ENCODE data around the gene CERS6. TPM values are rescaled to one million over a fixed set of nuclear protein-coding genes. Genes with fewer than 3 reads are reported as not detected.
A peak's percentile ranks its signal among the peaks of the same experiment; 100 is the strongest.

The CERS6 gene
- total RNA-seq, 1 donor: 23.9 TPM

DNA sequence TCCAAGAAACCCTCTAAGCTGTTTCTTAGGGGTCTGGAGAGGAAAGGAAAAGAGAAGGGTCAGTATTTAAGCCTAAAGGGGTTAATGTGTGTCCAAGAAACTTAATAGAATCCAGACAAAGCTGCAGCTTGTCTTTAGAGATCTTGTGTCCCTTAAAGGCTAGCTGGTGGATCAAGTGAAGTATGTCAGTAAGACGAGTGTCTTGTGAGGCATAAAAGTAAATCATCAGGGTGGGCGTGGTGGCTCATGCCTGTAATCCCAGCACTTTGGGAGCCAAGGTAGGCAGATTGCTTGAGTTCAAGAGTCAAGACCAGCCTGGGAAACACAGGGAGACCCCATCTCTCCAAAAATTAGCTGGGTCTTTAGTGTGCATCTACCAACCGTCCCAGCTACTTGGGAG lies 47.8 kb downstream of the CERS6 start:
- H3K27ac ChIP-seq (ENCODE audit: low read depth, low read length): no peak overlapping the region
- H4K20me1 ChIP-seq (ENCODE audit: insufficient read depth, low read length): no peaks in the 10 kb centered on the region
- no peak overlapping the region for H3K4me3 ChIP-seq (ENCODE audit: insufficient read depth, low read length)
- H3K4me2 ChIP-seq (ENCODE audit: insufficient read depth, low read length): no peak overlapping the region
- H3K9me3 ChIP-seq (ENCODE audit: low read depth, low read length): no peaks in the 10 kb centered on the region
- no peaks in the 10 kb centered on the region for H3K27me3 ChIP-seq (ENCODE audit: insufficient read depth, low read length)
- no peaks in the 10 kb centered on the region for H3K4me1 ChIP-seq (ENCODE audit: insufficient read depth, low read length)
- no peak for DNase-seq (ENCODE audit: insufficient read length, low spot score, missing footprints)
- TF ChIP-seq, protein P1, sequence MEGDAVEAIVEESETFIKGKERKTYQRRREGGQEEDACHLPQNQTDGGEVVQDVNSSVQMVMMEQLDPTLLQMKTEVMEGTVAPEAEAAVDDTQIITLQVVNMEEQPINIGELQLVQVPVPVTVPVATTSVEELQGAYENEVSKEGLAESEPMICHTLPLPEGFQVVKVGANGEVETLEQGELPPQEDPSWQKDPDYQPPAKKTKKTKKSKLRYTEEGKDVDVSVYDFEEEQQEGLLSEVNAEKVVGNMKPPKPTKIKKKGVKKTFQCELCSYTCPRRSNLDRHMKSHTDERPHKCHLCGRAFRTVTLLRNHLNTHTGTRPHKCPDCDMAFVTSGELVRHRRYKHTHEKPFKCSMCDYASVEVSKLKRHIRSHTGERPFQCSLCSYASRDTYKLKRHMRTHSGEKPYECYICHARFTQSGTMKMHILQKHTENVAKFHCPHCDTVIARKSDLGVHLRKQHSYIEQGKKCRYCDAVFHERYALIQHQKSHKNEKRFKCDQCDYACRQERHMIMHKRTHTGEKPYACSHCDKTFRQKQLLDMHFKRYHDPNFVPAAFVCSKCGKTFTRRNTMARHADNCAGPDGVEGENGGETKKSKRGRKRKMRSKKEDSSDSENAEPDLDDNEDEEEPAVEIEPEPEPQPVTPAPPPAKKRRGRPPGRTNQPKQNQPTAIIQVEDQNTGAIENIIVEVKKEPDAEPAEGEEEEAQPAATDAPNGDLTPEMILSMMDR (IDR thresholded peaks at IDR 0.05; ENCODE audit: extremely low read depth, low read depth, low read length): no peak
- H3K79me2 ChIP-seq (ENCODE audit: insufficient read depth, low read length): peaks cover 11% of the 10 kb centered on the region
- no peaks in the 10 kb centered on the region for H3K36me3 ChIP-seq (ENCODE audit: insufficient read depth, low read length)
- H2AFZ ChIP-seq (ENCODE audit: low read length): no peak overlapping the region

DNA sequence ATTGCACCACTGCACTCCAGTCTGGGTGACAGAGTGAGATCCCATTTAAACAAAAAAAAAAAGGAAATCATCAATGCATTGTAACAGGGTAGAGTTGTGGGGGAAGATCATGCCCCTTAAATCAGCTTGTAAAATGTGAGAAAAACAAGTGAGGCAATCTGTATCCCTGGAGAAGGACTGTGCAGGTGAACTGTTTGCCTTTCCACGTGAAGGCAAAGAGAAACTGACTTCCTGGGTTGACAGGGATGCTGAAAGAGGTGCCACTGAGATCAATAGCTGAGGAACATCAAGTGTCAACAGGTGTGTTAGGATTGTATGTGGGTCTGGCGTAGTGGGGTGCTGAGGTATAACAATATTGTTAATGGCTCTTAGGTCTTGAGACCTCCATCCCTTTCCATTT lies 48.3 kb downstream of the CERS6 start:
- H3K36me3 ChIP-seq (ENCODE audit: insufficient read depth, low read length): no peaks in the 10 kb centered on the region
- TF ChIP-seq, protein P1 (IDR thresholded peaks at IDR 0.05; ENCODE audit: extremely low read depth, low read depth, low read length): no peak
- H3K27me3 ChIP-seq (ENCODE audit: insufficient read depth, low read length): no peaks in the 10 kb centered on the region
- DNase-seq (ENCODE audit: insufficient read length, low spot score, missing footprints): no peak
- H3K4me3 ChIP-seq (ENCODE audit: insufficient read depth, low read length): no peak overlapping the region
- no peaks in the 10 kb centered on the region for H3K9me3 ChIP-seq (ENCODE audit: low read depth, low read length)
- no peaks in the 10 kb centered on the region for H4K20me1 ChIP-seq (ENCODE audit: insufficient read depth, low read length)
- H3K27ac ChIP-seq (ENCODE audit: low read depth, low read length): no peak overlapping the region
- H3K4me2 ChIP-seq (ENCODE audit: insufficient read depth, low read length): no peak overlapping the region
- no peaks in the 10 kb centered on the region for H3K4me1 ChIP-seq (ENCODE audit: insufficient read depth, low read length)
- H2AFZ ChIP-seq (ENCODE audit: low read length): no peak overlapping the region
- peaks cover 10% of the 10 kb centered on the region for H3K79me2 ChIP-seq (ENCODE audit: insufficient read depth, low read length)

DNA sequence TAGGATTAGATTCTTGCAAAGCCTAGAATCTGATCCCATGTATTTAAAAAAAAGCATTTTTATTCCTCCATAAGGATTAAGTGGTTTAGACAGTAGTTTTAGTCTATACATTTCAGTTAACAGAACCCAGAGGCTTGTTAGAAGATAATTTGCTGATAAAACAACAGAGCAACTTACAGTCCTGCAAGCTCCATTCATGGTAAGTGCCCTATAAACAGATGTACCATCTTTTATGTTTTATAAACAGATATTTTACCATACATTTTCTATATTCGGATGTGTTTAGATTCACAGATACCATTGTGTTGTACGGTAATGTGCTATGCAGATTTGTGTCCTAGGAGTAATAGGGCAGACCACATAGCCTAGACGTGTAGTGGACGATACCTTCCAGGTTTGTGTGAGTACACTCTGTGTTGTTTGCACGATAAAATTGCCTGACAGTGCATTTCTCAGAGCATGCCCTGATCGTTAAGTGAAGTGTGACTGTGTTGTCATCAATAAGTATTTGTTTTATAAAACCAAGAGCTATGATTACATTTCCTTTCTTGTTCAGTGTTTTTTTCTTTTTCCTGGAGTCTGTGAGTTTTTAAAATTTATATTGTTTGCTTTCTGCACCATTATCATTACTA lies 54.2 kb downstream of the CERS6 start:
- no peak overlapping the region for H3K4me2 ChIP-seq (ENCODE audit: insufficient read depth, low read length)
- H3K9me3 ChIP-seq (ENCODE audit: low read depth, low read length): no peaks in the 10 kb centered on the region
- H3K79me2 ChIP-seq (ENCODE audit: insufficient read depth, low read length): peaks cover 13% of the 10 kb centered on the region
- H3K4me3 ChIP-seq (ENCODE audit: insufficient read depth, low read length): no peak overlapping the region
- H2AFZ ChIP-seq (ENCODE audit: low read length): no peak overlapping the region
- TF ChIP-seq, protein P1 (IDR thresholded peaks at IDR 0.05; ENCODE audit: extremely low read depth, low read depth, low read length): no peak
- no peak overlapping the region for H3K27ac ChIP-seq (ENCODE audit: low read depth, low read length)
- DNase-seq (ENCODE audit: insufficient read length, low spot score, missing footprints): no peak
- peaks cover 11% of the 10 kb centered on the region for H3K4me1 ChIP-seq (ENCODE audit: insufficient read depth, low read length)
- no peaks in the 10 kb centered on the region for H3K27me3 ChIP-seq (ENCODE audit: insufficient read depth, low read length)
- no peaks in the 10 kb centered on the region for H4K20me1 ChIP-seq (ENCODE audit: insufficient read depth, low read length)
- no peaks in the 10 kb centered on the region for H3K36me3 ChIP-seq (ENCODE audit: insufficient read depth, low read length)

DNA sequence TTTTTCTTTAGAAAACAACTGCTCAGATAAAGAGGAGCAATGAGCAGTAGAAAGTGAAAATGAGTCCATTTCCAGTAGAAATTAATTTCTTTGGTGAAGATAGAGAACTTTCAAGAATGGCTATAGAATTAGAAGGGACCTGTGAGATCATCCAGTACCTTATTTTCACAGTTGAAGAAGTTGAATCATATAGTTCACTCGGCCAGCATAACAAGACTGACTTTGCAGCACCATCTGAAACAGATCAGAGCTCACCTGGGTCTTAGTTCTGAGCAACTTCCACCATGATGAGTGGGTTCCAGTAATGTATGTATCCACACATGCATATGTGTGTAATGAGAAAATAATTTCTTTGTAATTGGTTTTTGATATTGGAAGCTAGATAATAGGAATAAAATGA lies 58.6 kb downstream of the CERS6 start:
- Histone ChIP-seq H3K79me2 (ENCODE audit: insufficient read depth, low read length) (peaks cover 24% of the 10 kb centered on the region), H3K36me3 (ENCODE audit: insufficient read depth, low read length) (no peaks in the 10 kb centered on the region), H3K27me3 (ENCODE audit: insufficient read depth, low read length) (no peaks in the 10 kb centered on the region), H3K4me1 (ENCODE audit: insufficient read depth, low read length) (peaks cover 39% of the 10 kb centered on the region), H2AFZ (ENCODE audit: low read length) (no peak overlapping the region), H3K4me2 (ENCODE audit: insufficient read depth, low read length) (peak overlapping the region; percentile 10), H4K20me1 (ENCODE audit: insufficient read depth, low read length) (no peaks in the 10 kb centered on the region), H3K27ac (ENCODE audit: low read depth, low read length) (peak overlapping the region; percentile 73), H3K4me3 (ENCODE audit: insufficient read depth, low read length) (no peak overlapping the region), H3K9me3 (ENCODE audit: low read depth, low read length) (no peaks in the 10 kb centered on the region)
- TF ChIP-seq, protein P1 (IDR thresholded peaks at IDR 0.05; ENCODE audit: extremely low read depth, low read depth, low read length): no peak
- no peak for DNase-seq (ENCODE audit: insufficient read length, low spot score, missing footprints)

Measured in osteoblast (primary cell).